ENCODE data around the gene DOK7.
"Not testable (repeated sequence)": the region's sequence is repeated elsewhere in the genome, so short reads cannot be mapped to it uniquely, and the experiment has no call there.

Gene DOK7

DNA sequence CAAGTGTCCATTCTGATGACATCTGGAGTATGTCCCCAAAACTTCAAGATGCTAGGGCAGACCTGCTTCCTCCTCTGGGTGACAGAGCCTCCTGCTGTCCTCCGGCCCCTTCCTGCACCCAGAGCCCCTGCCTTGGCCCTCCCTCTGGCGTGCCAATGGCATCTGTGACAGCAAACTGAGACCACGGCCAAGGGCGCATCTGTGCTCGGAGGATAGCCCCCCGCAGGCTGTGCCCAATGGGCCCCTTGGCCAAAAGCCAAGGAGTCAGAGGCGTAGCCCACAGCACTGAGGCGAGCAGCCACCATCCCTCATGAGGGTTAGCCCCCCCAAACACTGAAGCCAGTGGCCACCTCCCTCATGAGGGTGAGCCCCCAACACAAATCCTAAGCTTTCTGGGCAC lies 61.2 kb downstream of the DOK7 start:
- no peak for DNase-seq

DNA sequence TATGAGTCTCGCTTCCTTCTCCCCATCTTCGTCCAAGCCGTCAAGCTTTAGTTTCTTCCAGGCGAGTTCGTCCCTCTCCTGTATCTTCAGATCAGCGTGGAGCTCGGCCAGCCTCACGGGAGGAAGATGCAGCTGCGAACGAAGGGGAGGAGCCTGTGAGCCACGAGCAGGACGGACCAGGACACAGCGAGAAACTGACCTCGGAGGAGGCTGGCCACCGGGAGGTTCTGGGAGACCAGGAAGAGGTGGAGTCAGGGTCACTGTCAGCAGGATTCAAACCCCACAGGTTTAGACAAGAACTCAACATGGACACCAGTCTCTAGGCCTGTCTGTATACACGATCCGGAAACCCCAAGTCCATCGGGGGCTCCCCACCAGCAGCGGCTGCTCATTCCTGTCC lies 61.8 kb downstream of the DOK7 start:
- no peak for DNase-seq

DNA sequence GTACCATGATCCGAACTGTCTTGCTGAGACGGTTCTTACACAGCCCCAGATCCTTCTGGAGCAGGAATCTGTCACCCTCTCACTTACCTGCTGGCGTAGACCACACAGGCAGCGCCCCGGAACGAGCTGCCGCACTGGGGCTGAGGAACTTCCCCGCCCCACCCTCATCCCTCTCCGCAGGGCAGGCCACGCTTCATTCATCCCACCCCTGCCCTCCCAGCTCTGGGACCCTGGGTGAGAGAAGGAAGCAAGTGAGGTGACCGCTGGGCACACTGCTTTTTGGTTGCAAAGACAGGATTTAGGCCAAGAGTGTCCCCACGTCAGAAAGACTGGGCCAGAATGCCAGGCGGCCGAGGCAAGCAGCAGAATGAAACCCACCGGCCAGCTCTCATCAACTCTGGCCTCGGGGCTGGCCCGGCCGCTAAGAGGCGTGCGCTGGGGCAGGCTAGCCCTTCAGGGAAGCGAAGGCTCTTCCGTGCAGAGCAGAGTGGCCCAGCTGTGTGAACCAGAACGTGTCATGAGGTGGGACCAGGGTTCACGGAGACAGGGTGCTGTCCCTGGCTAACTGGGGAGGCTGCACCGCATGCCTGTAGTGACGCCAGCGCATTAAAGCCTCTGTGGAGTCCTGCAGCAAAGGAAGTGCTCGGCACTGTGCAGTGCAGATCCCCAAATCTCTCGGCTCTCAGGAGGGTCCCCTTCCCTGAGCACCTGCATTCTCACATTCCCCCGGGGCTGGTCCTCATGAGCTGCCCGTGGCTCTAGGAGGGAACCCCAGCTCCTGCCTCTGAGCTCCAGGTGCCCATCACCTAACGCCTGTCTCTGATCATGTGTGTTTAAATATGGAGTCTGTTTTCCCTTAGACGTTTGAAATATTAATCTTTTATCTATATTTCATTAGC lies 62.7 kb downstream of the DOK7 start:
- DNase-seq, result no peak

DNA sequence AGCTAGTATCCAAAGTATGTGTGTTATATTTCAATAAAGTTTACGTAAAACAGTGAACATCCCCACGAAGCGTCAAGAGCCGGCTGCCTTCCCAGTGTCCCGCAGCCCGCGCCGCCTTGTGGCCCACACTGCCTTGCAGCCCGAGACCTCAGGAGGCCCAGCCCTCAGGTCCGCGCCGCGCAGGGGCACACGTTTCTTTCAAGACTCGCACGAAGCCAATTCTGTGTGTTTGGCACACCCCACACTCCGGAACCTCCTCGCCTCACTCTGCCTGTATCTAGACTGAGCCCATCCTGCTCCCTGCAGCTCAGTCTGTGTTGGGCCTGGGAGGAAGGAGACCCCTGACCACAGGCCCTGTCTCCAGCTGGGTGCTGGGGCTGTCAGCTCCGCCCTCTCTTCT lies 63.4 kb downstream of the DOK7 start:
- no peak for DNase-seq

DNA sequence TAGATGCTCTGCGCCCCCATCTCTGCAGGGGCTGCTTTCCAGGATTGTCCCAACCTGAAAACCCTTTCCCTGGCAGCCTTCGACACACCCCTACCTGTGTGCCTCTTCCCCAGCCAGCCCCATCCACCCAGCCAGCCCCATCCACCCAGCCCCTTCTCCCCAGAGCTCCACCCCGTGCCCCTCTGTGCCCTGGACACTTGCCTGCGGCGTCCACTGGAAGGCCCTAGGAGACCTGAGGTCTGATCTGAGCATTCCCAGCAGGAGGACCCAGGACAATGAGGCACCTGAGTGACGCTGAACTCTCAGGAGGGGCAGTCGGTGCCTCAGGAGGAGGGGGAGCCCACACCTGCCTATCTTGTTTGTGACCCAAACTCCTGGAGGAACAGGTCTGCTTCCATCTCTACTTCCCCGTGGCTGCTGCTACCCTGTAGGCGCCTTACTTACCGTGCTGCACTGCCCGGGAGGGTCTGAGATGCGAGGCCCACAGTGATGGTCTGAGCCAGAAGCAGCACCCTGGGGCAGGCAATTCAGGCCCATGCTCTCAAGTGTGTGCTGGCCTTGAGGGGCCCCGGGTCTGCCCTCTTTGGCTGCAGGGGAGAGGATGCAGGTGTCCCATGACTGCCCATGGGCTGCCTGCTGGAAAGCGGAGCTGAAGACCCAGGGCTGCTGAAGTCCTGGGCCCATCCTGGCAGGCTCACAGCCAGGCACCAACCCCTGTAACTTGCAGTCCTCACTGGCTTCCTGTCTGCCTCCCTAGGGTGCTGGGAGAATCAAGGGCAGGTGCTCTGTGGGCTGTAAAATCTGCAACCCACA lies 64.2 kb downstream of the DOK7 start:
- no peak for DNase-seq

DNA sequence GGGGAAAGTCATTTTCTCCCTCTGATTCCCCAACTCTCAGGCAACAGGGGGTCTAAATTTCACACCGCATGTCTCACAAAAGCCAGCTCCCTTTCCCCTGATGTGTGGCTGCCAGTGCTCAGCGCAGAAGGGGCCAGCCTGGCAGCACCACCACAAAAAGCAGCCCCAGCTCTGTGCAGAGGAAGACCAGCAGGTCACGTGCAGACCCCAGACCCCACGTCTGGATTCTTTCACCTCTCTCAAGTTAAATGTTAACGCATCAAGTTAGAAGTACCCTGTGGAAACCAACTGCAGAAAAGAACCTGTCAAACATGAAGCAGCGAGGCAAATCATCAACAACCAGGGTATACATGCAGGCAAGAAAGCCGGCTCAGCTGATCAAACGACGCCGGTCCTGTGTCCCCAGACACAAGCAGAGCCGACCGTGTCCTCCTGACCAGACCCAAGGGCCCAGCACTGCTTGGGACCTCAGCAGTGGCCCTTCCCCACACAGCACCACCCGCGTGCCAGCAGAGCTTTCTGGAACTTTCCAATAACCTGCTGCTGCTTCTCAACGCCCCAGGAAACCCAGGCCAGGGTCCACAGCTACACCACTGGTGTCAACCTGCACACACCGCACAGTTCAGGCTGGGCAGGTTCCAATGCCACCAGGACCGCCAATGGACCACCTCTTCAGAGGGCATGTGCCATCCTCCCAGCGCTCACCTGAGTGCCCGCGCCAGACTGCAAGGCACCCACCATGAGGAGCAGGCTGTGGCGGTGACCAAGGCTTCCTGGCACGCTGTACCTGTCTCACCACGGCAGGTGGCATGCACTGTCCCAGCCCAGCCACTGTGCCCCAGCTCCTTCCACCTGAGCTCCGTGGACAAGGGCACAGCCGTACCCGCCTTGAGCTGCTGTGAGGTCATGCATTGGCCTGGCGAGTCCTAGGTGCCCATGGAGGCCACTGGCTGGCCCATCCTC lies 65.1 kb downstream of the DOK7 start:
- DNase-seq, result no peak

DNA sequence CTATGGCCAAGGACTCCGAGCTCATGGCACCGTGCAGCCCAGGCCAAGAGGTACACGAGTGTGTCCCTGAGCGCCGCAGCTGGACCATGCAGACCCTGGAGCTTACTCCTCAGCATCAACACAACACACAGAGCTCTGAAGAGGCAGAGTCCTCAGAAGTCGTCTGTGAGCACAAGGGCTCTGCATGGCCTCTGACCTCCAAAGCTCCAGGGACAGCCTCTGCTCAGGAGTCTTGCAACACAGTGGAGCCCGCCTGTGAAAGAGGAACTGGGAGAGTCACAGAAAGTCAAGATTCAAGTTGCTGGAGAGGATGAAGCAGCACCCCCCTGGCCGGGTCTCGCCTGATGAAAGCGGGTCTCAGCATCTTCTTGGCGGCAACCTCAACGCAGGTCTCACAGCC lies 66.3 kb downstream of the DOK7 start:
- no peak for DNase-seq

DNA sequence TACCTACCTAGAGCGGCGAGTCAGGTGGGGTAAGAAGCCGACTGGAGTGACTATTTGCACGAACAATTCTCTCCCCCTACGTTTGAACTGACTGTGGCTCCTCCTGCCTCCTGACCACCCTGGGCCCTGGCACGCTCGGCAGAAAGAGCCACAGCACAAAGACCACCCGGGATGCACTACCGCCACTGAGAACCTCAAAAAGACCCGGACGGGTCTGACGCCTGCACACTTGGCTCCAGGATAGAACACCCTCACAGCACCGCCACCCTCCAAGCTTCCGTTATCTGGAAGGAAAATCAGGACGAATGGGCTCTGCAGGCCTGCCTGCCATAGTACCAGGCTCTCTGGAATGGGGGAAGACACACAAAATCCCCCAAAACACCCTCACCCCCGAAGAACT lies 66.9 kb downstream of the DOK7 start:
- no peak for DNase-seq

DNA sequence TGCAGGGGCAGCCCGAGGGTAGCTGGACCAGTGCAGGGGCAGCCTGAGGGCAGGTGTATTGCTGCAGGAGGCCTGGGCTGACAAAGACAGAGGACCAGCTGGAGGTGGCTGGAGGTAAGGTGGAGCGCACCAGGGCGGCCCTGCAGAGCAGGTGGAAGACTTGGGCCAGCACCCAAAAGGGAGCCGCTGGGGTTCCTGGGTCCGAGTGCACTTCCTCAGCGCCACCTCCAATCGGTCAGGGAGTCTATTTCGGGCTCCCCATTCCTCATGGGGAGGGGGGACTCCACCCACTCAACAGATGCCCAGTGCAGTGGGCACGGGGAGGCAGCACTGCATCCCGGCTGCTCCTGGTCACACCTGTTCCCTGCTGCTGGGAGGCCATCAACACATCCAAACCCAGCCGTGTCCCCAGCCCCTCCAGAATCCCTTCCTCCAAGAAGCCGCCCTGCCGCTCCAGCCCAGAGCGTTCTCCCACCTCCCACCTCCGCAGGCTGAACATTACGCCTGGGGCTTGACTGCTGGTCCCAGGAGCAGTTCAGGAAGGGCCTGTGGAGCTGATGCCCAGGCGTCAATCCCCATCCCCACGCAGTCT lies 67.7 kb downstream of the DOK7 start:
- DNase-seq, result no peak

DNA sequence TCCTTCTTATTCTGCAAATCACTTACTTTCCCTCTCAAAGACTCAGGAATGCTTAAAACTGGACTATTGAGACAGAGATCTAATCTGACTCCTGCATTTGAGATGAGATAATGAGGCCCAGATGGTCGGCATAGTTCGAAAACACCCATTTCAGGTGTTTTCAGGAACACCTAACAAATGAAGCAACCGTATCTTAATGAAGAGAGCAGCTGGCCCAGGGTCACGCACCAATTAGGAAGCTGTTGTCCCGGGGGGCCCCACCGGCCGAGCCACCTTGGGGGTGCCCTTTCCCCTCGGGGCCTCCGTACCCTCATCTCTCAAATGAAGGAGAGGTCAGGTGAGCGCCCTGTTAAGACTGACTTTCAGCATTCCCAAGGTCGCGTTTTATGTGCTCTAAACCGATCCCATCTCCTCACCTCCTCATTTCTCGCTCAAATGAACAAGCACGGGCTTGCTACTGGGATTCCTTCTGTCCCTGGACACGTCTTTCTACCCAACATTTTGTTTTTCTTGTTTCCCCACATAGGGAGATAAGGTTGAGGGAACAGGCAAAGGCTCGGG lies 68.3 kb downstream of the DOK7 start:
- DNase-seq, result no peak

DNA sequence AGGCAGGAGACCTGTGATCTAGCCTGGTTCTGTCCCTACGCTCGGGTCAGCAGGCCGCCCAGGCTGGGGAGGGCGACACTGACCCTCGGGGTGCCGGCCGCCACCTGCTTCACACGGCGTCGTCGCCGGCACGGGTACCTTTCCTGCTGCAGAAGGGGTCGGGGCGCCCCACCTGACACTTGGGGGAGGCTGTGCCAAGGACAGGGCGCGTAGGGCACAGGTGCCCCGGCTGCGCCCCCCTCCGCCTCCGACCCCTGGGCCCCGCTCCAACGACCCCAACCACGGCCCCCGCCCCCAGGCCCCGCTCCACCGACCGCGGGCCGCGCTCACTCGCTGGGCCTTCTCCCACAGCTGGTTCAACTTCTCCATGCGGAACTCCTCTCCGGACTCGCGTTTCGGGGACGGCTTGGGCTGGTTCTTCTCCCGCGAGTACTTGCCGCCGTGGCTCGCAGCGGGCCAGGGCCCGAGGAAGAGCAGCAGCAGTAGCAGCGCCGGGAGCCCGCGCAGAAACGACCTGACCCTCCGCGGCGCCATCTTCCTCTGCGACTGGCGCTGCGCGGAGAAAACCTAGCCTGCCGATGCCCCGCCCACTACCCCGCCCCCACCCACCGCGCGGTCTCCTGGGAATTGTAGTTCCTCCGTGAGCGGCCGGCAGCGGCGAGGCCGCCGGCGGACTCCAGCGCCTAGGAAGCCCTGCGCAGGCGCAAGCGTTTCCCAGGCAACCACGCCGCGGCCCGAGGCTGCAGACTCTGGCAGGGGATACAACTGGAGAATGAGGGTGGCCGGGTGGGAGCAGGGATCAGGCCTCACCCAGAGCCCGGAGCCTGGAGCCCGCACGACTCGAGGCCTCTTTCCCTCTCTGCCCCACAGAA lies 69.0 kb downstream of the DOK7 start, which contains the start of gene LRPAP1:
LRPAP1 (minus strand) TSS at position 544 of the 872 bp plus-strand sequence; CDS start at position 534, 10 bp downstream.
- peak; percentile 58 for DNase-seq

DNA sequence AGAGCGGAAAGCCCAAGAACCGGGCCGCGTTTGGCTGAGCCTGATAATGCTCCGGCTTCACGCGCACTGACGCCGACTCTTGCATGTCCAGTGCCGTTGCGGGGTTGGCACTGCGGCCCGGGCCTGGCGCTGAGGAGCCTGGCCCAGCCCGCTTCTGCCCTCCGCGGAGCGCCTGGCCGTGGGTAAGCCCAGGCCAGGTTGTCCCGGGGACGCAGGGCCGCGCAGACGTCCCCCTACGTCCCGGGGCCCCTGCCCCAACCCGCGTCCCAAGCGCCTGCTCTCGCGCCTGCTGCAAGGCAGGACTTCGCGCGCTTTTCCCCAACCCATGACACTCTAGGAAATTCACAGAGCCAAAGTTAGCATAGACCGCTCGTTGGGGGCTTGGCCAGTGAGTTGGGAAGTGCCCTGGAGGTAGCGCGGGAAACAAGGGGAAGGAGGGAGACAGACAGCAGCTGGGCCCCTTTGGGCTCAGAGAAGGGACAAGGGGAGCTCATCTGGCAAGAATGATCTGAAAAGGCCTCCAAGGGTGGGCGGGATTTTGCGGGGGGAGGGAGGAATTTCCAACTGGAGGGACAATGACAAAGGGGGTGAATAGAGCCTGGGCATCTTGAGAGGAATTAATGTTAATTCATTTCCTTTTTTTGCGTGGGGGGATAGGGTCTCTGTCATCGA lies 69.8 kb downstream of the DOK7 start:
- no peak for DNase-seq

DNA sequence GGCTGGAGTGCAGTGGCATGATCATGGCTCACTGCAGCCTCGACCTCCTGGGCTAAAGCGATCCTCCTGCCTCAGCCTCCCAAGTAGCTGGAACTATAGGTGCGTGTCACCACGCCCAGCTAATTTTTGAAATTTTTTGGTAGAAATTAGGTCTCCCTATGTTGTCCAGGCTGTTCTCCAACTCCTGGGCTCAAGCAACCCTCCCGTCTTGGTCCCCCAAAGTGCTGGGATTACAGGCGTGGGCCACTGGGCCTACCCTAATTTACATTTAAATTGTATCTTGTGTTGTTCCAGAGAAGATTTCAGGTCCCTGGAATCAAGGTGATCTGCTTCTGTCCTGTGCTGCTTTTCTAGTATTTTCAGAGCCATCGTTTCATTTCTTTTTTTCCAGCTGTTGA lies 70.3 kb downstream of the DOK7 start:
- DNase-seq, result no peak

DNA sequence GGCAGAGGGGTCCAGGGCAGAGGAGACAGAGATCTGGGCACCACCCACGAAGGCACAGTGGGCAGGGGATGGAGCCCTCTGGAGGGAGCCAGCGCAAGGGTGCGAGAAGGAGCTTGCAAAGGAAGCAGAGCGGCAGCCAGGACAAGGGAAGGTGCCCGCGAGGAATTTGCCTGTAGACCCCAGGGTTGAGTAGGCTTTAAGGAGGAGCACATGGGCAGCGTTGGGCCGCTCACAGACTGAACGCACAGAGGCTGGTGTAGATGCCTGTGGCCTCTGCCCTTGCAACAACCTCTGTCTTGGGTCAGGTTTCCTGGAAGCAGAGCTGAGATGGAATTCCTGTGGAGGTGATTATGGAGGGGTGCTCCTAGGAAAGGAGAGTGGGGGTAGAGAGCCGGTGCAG lies 72.7 kb downstream of the DOK7 start:
- not testable (repeated sequence) for DNase-seq

DNA sequence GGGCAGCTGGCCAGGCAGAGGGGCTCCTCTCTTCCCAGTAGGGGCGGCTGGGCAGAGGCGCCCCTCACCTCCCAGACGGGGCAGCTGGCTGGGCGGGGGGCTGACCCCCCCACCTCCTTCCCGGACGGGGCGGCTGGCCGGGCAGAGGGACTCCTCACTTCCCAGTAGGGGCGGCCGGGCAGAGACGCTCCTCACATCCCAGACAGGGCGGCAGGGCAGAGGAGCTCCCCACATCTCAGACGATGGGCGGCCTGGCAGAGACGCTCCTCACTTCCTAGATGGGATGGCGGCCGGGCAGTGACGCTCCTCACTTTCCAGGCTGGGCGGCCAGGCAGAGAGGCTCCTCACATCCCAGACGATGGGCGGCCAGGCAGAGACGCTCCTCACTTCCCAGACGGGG lies 75.8 kb downstream of the DOK7 start:
- DNase-seq, result not testable (repeated sequence)

DNA sequence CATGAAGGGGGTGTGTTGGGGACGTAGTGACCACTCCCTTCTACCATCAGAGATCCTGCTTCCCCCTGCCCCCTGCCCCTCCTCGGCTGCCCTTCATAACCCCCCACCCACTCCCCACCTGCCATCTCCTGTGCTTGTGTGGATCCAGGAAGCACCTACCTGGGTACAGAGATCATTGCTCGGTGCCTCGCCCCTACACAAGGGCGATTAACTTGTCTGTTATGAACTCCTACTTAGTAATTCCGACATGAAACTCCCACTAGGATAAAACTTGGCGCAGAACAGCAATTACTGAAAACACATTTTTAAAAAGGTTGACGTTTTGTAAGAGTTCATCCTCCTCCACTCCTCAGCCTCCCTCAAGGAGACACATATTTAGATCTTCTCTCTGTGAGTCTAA lies 80.3 kb downstream of the DOK7 start:
- DNase-seq, result not testable (repeated sequence)
